Hippocampal formation (tissue), 2 donors: Measurements from ENCODE around the gene NR2C1.
A peak's percentile ranks its signal among the peaks of the same experiment; 100 is the strongest.
"Not testable (repeated sequence)": the region's sequence is repeated elsewhere in the genome, so short reads cannot be mapped to it uniquely, and the experiment has no call there.

Experiments
- DNase-seq, 2 donors: peaks; one replicate each; lab custom pipeline; 2025; lab: John Stamatoyannopoulos, UW

The NR2C1 gene

GRCh38 chr12:95072900-95073697 is at the start of gene NR2C1:
NR2C1 (minus strand) TSS chr12:95073618; CDS start chr12:95067384, 6,234 bp downstream.
- peak; percentile 84 to 91 for DNase-seq

- no peak for DNase-seq
These were observed 45.4 kb upstream of the NR2C1 start for GRCh38 chr12:95118788-95119179.

GRCh38 chr12:95118138-95118787 is 44.8 kb upstream of the NR2C1 start:
- DNase-seq: no peak

- DNase-seq: peak in 1 of 2 donors; percentile 78
These were observed 43.8 kb upstream of the NR2C1 start for GRCh38 chr12:95117178-95117599.

- DNase-seq: no peak
These were observed 43.4 kb upstream of the NR2C1 start for GRCh38 chr12:95116773-95117172.

GRCh38 chr12:95116341-95116740 is 42.9 kb upstream of the NR2C1 start:
- DNase-seq: no peak

GRCh38 chr12:95115641-95116040 is 42.2 kb upstream of the NR2C1 start:
- no peak for DNase-seq

GRCh38 chr12:95114766-95115405 is 41.5 kb upstream of the NR2C1 start:
- DNase-seq: no peak

GRCh38 chr12:95107362-95107761 is 33.9 kb upstream of the NR2C1 start:
- no peak for DNase-seq

GRCh38 chr12:95105540-95105939 is 32.1 kb upstream of the NR2C1 start:
- DNase-seq: no peak

- DNase-seq: no peak
These were observed 31.6 kb upstream of the NR2C1 start for GRCh38 chr12:95104919-95105452.

GRCh38 chr12:95102916-95103671 is 29.7 kb upstream of the NR2C1 start:
- DNase-seq: no peak

GRCh38 chr12:95101957-95102356 is 28.5 kb upstream of the NR2C1 start:
- not testable (repeated sequence) for DNase-seq

GRCh38 chr12:95100264-95101190 is 27.1 kb upstream of the NR2C1 start:
- no peak for DNase-seq

- DNase-seq: no peak
These were observed 25.9 kb upstream of the NR2C1 start for GRCh38 chr12:95099270-95099790.

- DNase-seq: peak in 1 of 2 donors; percentile 40
These were observed 23.4 kb upstream of the NR2C1 start for GRCh38 chr12:95096852-95097251.

GRCh38 chr12:95096378-95096777 is 23.0 kb upstream of the NR2C1 start:
- DNase-seq: no peak

- DNase-seq: not testable (repeated sequence)
These were observed 22.4 kb upstream of the NR2C1 start for GRCh38 chr12:95095866-95096265.

- DNase-seq: no peak
These were observed 16.0 kb upstream of the NR2C1 start for GRCh38 chr12:95089462-95089861.

GRCh38 chr12:95088379-95088778 is 15.0 kb upstream of the NR2C1 start:
- DNase-seq: no peak
